ENCODE data around the gene TTLL8.

Gene TTLL8

DNA sequence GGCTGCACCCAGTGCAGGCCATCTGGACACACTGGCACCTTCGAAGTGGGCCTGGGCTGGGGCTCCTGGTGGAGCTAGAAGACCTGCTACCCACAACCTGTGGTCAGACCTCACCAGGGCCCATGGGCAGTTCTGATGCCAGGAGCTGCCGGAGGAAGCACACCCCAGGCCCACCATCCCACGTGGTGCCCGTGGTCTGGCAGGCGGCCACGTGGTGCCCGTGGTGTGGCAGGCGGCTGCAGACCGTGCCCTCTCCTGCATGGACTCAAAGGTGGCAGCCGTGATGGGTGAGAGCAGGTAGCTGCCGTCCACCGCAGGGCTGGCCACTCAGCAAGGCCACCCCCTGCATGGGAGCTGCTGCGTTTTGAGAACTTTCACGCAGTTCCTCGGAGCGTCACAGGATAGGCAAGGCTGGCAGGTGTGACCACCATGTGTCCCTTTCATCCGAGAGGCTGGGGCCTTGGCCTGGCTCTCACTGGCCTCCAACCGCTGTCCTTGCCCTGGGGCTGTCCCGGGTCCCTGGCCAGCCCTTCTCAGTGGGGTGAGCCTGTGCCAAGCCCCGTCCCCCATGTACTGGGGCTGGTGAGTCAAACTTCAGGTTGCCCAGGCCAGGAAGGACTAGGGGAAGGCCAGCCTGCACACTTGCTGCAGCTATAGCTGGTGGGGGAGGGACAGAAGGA lies 41.6 kb downstream of the TTLL8 start:
- no peak for DNase-seq

DNA sequence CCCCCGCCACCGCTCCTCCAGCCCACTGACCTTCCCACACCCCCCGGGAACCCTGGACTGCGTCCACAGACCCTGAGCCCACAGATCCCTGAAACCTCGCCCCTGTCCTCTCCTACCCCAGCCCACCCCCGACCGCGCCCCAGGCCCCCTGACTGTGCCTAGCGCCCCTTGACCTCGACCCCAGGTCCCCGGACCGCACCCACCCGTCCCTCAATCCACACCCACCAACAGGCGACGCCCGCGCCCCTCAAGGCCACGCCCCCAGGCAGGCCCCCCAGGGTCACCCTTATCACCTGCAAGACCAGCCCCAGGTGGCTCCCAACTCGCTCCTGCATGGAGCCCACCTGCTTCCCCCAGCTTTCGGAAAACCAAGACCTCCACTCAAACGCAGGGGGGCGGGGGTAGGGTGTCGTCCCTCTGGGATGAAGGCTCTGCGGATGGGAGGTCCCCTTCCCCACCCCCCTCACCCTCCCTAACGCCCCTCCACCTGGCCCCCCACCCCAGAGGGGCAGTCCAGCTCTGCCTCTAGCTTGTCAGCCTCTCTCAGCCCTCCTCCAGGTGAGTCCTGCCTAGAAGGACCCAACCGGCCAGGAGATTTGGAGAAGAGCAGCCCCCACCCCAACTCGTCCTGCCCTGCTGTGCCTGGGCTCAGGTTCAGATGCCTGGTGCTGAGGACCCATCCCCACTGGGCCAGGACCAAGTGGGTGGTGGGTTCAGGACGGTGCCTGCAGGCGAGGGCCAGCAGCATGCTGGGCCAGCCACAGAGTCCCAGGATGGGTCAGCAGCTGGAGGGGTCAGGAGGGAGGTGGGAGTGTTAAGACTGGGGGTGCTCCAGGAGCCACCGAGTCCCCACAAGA lies 42.4 kb downstream of the TTLL8 start:
- no peak for DNase-seq

DNA sequence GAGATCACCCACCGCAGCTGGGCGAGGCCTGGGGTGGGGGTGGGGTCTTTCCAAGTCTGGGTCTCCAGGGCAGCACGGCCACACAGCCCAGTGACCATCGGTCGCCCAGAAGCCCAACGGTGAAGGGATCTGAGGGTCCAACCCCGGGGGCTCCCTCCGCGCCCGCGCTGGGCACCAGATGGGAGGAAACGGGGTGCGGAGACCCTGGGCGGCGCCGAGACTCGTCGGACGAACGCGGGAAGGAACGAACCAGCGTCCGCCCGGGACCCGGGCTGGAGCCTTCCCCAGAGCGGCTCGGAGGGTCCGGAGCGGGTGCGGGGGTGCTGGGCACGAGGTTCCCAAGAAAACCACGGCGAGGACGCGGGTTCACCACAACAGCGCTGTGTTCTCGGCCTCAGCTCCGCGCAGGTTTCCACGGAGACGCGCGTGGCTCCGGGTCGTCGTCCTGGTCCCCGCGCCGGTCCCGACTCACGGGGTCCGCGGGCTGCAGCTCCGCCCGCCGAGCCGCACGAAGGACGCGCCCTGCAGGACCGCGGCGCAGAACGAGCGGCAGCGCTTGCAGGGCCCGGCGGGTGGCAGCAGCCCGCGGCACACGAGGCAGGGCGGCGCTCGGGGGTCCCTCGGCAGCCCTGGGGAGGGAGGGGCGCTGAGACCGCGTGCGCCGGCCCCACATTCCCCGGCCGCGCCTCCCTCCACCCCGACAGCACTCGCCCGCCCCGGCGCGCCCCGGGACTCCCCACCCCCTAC lies 43.3 kb downstream of the TTLL8 start:
- no peak for DNase-seq

DNA sequence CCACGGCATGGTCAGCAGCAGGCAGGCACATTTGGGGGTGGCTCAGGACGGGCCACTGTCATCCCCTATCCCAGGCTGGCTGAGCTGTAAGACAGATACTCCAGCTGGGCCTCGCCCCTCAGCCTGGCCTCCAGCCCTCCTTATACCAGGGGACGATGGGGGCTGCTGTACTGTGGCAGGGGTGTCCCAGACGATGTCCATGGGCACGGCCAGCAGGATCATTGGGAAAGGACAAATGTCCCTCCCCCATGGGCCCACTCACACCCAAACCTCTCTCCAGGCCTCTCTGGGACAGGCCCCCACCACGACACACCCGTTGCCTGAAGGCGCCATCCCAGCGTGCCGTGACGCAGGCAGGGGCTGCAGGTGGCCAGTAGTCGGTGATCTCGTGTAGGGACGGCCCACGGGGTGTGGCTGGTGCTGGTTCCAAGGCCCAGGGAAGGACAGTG lies 44.0 kb downstream of the TTLL8 start:
- DNase-seq, result no peak

DNA sequence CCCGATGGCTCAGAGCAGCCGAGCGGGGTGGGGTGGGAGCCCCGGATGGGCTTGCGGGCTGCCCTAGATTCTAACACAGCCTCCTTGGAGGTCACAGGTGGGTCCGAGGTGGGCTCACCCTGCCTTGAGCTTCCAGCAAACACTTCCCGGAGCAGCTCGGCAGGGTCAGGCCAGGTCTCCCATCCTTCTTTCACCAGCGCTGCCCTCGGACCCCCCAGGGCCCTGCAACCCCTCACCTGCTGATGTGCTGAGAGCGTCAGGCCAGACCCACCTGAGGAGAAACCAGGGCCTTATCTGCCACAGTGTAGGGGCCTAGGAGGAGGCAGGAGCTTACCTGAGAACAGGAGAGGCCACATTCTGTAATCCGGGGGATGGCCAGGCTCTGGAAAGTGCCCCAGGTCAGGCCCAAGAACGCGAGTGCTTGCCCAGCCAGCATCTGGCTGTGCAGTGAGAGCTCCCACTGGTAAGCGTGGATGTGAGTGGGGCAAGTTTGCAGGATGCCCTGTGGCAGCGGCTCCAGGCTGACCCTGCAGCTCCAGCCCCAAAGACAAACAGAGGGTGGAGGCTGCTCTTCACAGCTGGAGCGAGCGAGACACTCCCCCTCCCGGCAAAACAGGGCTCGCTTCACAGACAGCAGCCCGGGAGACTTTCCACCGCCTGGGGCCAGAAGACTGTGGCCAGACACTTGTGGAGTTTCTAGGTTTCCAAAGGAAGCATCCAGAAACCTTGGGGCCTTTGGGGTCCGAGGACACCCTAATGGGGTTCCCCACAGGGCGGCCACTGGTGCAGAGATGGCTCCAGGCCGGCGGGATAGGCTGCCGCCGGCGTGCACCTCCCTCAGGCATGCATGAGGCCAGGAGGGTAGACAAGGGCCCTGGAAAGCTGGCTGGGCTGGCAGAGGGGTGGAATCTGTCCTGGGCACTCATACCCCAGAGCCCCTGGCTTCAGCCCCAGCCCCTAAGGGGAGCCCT lies 45.6 kb downstream of the TTLL8 start, which contains the start of gene IL17REL:
IL17REL (minus strand) TSS at position 555 of the 971 bp plus-strand sequence; CDS start at position 436, 119 bp downstream.
- DNase-seq, result no peak

DNA sequence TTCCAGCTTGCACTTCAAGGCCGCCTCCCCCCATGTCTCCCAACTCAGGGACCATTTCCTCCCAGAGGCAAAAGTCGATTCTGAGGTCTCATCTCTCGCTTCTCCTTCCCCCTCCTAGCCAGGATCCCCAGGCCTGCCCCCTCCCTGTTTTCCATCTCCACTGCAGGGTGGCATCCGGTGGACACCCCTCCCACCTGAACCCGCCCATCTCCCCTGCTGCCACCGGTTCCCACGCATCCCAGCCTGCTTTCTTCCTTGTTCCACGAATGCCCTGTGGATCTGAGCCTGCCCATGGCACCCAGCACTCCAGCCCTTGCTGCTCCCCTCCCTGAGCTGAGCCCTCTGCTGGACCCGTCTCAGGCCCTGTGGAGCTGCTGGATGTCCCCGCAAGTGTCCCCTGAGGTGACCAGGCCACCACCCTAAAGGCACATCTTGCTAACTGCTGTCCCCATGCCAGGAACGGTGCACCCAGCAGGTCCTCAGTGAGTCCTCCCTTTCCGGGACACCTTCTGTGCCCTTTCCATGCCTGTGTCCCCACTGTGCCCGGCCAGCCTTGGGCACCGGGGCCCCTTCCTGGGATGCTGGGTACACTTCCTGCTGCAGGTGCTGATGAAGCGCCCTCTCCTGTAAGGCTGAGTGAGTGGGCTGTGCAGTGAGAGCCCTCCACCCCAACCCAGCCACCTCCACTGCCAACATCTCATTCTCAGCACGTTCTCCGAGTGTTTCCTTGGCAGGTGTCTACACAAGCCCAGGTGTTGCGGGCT lies 46.5 kb downstream of the TTLL8 start:
- DNase-seq, result no peak

DNA sequence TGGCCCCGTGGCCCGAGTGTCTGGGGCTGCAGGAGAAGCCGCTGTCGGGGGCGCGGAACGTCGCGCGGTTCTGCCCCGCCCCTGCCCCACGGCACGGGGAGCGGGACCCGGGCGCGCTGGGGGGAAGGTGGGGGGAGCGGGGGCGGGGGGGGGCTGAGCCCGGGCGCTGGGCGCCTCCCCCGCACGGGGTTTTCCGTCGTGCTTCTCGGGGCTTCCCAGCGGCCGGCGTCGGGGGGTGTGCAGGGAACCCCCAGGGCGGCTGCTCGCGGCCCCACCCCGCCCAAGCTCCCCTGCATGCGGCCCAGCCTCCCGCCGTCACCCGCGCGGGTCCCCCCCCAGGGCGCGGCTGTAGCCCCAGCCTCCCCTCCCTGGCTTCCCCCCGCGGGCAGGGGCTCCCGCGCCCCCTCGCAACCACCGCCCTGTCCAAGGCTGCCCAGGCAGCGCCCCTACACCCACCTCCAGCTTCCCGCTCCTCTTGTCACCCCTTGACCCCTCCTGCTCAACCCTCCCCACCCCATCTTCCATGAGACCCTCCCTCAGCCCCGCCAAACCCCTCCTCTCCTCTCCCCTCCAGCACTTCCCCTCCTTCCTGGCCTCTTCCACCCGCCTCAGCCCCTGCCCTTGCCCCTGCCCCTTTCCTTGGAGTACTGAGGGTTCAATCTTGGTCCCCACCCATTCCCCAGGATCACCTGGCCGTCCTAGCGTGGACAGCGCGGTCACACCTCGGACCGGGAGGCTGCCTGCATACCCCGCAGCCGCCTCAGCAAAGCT lies 47.2 kb downstream of the TTLL8 start:
- DNase-seq, result peak; percentile 82

DNA sequence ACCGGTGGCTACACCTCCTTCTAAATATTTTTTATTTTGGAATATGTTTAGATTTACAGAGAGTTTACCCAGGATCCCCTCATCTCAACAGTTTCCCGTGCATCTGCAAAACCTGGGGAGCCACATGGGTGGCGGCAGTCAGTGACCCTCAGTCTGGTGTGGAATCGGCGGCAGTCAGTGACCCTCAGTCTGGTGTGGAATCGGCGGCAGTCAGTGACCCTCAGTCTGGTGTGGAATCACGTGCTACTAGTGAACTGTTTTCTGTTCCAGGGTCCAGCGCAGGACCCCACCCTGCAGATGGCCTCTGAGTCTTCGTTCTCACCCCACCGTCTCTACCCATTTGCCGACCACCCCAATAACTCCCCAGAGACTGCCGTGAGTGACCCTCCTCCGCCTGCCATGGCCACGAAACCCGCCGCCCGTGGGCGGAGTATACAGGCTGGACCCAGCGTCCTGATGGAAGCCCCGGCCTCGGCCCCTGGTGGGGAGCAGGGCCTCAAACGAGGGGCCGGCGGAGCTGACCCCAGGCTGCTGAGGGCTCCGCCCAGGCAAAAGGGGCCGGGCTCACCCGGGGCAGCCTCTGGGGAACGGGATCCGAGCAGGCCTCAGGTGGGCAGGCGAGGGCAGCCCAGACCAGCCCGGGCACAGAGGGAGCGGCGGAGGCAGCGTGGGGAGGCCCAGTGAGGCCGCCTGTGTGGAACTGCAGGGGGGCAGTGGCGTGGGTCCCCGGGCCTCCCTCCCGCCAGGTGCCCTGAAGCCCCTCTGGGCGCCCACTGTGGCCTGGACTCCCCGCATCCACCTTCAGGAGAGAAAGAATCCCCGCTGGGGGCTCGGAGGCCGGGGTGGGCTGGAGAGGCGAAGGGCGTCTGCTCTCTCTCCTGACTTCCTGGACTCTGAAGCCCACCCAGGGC lies 48.1 kb downstream of the TTLL8 start:
- DNase-seq, result no peak

DNA sequence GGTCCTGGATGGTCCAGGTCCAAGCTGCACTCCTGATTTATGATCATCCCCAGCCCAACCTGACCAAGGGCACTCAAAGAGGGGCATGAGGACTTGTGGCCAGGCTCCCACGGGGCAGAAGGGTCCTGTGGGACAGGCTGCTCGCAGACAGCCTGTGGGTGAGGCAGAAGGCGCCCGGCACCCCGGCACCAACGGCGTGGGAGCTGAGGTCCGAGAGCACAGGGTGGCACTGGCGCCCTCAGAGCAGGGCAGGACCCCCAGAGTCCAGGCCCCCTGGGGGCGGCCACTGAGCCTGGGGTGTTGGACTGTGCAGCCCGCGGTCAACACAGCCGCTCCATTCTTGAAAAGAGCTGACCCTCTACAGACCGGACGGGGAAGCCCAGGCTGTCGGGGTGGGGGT lies 48.8 kb downstream of the TTLL8 start:
- DNase-seq, result no peak

DNA sequence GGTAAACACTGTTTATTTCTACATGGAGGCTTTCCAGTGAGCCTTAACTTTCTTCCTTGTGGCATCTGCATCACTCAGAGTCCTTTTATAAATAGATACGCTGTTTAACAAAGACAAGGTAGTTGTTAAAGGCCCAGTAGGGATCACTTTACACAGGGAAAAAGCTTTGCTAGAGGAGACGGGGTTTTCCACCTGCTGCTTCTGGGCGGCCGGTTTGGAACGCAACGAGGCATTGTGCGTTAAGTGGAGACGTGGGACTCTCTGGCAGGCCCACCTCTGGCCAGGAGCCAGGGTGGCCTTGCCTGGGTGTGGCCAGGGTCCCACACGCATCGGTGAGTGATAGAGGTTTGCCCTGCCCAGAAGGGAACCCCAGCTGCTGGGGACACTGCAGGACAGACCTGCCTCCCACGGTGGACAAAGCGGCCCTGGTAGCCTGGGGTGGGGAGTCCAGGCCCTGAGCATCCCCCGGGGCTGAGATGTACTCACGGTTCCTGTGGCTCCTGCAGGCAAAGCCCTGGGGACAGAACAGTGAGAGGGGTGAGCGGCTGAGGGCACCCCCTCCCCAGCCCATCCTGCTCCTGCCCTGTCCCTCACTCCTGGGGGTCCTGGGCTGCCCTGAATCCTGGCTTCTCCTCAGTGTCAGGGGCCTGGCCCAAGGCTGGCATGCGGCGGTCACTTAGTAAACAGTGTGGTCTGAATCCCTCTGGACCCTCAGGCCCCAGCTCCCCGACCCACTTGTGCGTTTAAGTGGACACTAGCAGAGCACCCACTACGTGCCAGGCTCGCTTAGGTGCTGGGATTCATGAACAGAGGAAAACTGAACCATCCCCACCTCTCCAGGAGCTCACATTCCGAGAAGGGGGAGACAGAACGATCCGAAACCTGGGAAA lies 49.7 kb downstream of the TTLL8 start:
- no peak for DNase-seq

DNA sequence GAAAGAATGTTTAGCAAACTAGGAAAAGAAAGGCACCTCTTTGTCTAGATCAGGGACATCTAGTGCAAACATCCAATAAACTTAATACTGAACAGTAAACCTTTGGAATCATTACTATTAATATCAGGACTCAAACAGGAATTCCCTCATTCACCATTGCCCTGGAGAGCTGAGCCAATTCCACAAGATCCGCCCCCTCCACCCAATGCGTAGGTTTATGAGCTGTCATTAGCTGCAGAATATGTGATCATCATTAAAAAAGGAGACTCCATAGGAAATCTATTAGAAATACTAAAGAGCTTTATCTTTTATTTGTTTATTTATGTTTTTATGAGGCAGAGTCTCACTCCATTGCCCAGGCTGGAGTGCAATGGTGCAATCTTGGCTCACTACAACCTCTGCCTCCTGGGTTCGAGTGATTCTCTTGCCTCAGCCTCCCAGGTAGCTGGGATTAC lies 51.0 kb downstream of the TTLL8 start:
- no peak for DNase-seq

DNA sequence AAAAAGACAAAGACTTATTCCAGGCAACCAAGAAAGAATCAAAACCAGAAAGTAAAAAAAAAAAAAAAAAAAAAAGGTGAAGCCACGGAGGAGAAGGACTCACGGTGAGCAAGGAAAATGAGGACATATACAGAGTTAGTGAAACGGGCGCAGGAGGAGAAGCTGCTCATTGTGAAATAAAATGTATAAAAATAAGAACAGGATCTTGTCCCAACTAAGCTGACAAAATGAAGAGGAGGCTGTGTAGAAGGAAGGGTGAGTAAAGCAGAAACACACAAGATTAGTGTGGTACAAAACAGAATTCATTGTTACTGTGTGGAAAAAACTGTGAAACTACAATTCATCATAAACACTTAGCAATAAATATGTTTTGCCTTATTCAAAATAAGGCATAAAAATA lies 53.2 kb downstream of the TTLL8 start:
- no peak for DNase-seq

DNA sequence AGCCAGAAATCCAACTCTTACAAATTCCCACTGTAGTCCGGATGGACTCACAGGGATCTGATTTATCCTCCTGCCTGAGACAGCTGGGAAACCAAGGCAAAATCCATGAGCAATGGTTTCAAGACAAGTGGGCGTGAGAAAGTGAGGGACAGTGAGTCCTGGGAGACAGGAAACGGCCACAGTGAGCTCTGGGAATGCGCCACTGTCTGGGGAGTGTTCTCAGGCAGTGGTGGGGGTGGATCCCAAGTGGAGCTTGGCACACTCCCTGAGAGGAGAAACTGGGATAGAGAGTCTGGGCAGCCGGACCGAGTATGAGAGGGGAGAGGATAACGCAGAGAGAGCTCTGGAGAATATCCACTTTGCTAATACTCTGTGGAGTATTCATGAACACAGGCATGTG lies 55.3 kb downstream of the TTLL8 start:
- no peak for DNase-seq

DNA sequence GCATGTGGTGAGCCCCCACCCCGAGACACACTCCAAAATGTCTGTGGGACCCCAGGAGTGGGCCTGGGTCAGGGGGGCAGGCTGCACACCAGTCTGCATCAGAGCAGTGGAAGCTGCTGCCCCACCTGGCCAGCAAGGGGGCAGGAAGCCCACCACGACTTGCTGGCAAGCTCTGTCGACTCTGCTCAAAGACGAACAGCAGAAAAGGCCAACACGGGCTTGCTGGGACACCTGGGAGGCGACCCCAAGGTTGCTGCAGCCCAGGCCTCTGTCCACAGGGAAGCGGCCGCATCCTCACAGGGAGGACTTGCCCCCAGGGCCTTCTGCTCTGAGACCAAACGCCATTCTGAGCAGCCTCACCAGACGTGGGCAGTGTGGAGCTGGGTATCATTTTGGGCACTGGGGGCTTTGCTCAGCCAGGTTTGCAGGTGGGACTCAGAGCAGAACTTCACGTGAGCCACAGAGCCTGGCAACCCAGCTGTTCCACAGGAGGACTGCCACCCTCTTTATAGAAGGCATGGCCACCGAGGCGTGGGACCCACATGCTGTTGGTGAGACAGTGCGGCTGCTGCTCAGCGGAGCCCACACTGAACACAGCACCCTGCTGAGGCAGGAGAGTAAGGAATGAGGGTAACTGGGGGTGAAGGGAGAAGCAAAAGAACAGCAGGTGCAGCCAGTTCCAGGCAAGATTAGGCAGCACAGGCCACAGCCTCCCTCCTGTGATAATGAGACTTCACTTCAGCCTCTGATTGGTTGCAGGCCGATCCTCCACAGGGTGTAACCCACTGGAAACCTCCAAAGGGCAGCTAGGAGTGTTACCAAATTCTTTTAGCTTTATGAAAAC lies 56.5 kb downstream of the TTLL8 start:
- no peak for DNase-seq

DNA sequence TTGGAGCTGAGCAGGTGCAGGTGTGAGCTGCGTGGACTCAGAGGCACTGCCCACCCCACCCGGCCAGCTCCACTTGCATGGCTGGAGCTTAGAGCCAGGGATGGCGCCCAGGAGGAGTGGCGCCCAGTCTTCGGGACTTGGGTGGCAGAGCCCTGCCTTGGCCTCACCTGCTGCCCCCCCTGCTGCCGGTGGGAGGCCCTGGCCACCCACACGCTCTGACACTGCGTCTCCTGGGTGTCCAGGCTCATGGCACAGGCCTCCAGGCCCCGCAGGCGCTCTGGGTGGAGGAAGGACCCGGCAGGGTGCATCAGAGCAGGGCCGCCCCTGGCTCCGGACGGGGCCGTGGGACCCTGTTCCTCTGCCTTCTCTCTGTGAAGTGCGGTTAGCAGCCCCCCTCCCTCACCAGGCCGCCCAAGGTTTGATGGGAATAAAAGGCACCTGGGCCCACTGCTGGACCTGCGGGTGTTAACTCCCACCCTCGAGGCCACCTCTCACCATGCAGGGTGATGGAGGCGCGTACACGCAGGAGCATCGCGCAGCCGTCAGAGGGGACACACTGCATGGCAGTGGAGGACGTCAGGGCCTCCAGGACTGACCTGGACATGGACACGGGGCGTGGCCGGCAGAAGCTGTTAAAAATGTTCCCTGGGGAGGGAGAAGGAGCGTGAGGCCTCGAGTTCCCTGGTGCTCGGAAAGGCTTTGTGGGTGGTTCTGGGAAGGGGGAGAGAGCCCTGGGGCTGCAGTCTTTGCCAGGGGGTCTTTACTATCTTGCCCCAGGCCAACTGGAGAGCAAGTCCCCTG lies 57.3 kb downstream of the TTLL8 start:
- DNase-seq, result no peak

DNA sequence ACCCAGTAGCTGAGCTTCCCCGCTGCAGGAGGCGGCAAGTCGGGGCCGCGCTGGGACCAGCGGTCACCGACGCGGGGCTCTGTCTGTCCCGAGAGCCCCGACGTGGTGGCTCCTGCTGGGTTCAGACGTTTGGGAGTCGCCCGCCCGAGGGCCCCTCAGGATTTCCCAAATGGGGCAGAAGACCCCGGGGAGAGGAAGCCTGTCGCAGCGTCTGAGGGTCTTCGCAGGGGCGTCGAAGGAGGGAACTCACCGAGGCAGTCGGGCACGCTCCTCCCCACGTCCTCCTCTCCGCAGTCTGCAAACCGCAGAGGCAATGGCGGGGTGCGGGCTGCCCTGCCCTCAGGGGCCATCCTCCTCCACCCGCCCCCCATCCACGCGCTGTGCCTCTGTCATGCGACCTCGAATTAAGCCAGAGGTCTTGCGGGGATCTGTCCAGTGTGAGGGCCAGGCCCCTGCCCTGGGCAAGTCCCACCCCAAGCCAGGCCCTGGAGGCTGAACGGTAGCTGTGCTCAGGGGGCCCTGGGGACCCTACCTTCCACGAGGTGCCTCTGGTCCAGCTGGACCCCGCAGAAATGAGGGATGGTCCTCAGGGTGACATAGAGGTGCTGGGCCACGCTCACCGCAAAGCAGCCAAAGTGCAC lies 58.0 kb downstream of the TTLL8 start:
- no peak for DNase-seq
